HepG2 (cell line): ENCODE results near the gene ZSWIM5. TPM values are rescaled to one million over a fixed set of nuclear protein-coding genes. Genes with fewer than 3 reads are reported as not detected.
"Not testable (repeated sequence)": the region's sequence is repeated elsewhere in the genome, so short reads cannot be mapped to it uniquely, and the experiment has no call there.

ENCODE experiments used
- BCL6 ChIP-seq: IDR thresholded peaks from 2 replicates; pipeline ENCODE4 v1.6.1; 2016; ENCODE audit warnings: missing genetic modification reagents, missing compliant biosample characterization
- CEBPG ChIP-seq: IDR thresholded peaks from 2 replicates; pipeline ENCODE4 v1.6.1; 2016
- ERF ChIP-seq: IDR thresholded peaks from 2 replicates; pipeline ENCODE4 v1.6.1; 2018; ENCODE audit warnings: missing biosample characterization, missing genetic modification reagents
- FOSL1 ChIP-seq: sonication (generic); formaldehyde crosslinking; IDR thresholded peaks from 2 replicates; pipeline ENCODE4 v1.9.0; 2021; ENCODE audit warnings: missing genetic modification reagents, borderline replicate concordance
- FOXA3 ChIP-seq: IDR thresholded peaks from 2 replicates; pipeline ENCODE4 v1.6.1; 2016; ENCODE audit warnings: missing genetic modification reagents, missing compliant biosample characterization
- FOXK1 ChIP-seq: sonication (generic); formaldehyde crosslinking; IDR thresholded peaks from 2 replicates; pipeline ENCODE4 v1.4.0; 2020; ENCODE audit warnings: low read depth, missing genetic modification reagents, borderline replicate concordance
- FOXO1 ChIP-seq: sonication (generic); formaldehyde crosslinking; IDR thresholded peaks from 2 replicates; pipeline ENCODE4 v1.4.0; 2020; ENCODE audit warnings: missing genetic modification reagents
- GATAD2A ChIP-seq: IDR thresholded peaks from 2 replicates; pipeline ENCODE4 v1.6.1; 2016
- HDAC1 ChIP-seq: sonication (generic); formaldehyde crosslinking; IDR thresholded peaks from 2 replicates; pipeline ENCODE4 v1.5.1; 2020; ENCODE audit warnings: mild to moderate bottlenecking, missing genetic modification reagents
- IRF2 ChIP-seq: IDR thresholded peaks from 2 replicates; pipeline ENCODE4 v1.6.1; 2018; ENCODE audit warnings: missing genetic modification reagents, missing compliant biosample characterization
- ISL2 ChIP-seq: sonication (generic); formaldehyde crosslinking; IDR thresholded peaks from 2 replicates; pipeline ENCODE4 v1.5.0; 2020; ENCODE audit warnings: missing genetic modification reagents
- MED1 ChIP-seq: sonication (generic); formaldehyde crosslinking; IDR thresholded peaks from 2 replicates; pipeline ENCODE4 v1.4.0; 2020; ENCODE audit warnings: missing genetic modification reagents
- NCOA2 ChIP-seq: sonication (generic); formaldehyde crosslinking; IDR thresholded peaks from 2 replicates; pipeline ENCODE4 v1.8.0; 2022; ENCODE audit warnings: inconsistent platforms
- NR2C2 ChIP-seq: sonication (generic); formaldehyde crosslinking; IDR thresholded peaks from 2 replicates; pipeline ENCODE4 v1.4.0; 2020; ENCODE audit warnings: missing genetic modification reagents, mild to moderate bottlenecking, moderate library complexity, borderline replicate concordance
- POGZ ChIP-seq: sonication (generic); formaldehyde crosslinking; IDR thresholded peaks from 2 replicates; pipeline ENCODE4 v1.4.0; 2020; ENCODE audit warnings: mild to moderate bottlenecking, missing genetic modification reagents
- RCOR2 ChIP-seq: IDR thresholded peaks from 2 replicates; pipeline ENCODE4 v1.6.1; 2016; ENCODE audit warnings: missing biosample characterization, missing genetic modification reagents
- SOX5 ChIP-seq: IDR thresholded peaks from 2 replicates; pipeline ENCODE4 v1.6.1; 2016; ENCODE audit warnings: borderline replicate concordance
- SOX6 ChIP-seq, 2 experiments: fragments of 450-650 bp in 1 of 2; sonication (generic) in 1 of 2; formaldehyde crosslinking in 1 of 2; IDR thresholded peaks; 2 replicates each; pipeline versions ENCODE4 v1.4.0 to v1.6.1; 2017 to 2020; ENCODE audit warnings: antibody characterized with exemption in 1 of 2, mild to moderate bottlenecking in 1 of 2, missing genetic modification reagents in 1 of 2
- STAG1 ChIP-seq: sonication (generic); formaldehyde crosslinking; IDR thresholded peaks from 2 replicates; pipeline ENCODE4 v1.4.0; 2020; ENCODE audit warnings: missing genetic modification reagents
- TCF7 ChIP-seq: sonication (generic); IDR thresholded peaks from 2 replicates; pipeline ENCODE4 v1.6.1; 2016; ENCODE audit warnings: antibody characterized with exemption, low read depth
- YEATS4 ChIP-seq: sonication (generic); formaldehyde crosslinking; IDR thresholded peaks from 2 replicates; pipeline ENCODE4 v1.4.0; 2020; ENCODE audit warnings: missing genetic modification reagents, borderline replicate concordance
- ZFX ChIP-seq: sonication (generic); formaldehyde crosslinking; IDR thresholded peaks from 2 replicates; pipeline ENCODE4 v1.4.0; 2020; ENCODE audit warnings: mild to moderate bottlenecking, low read depth, missing genetic modification reagents, moderate library complexity
- polyA plus RNA-seq, 8 experiments: library from polyadenylated mRNA; depleted of rRNA in 3 of 8; stranded (reverse) in 7 of 8; unstranded in 1 of 8; fragments of >200 nt; fragmentation: Illumina TruSeq in 4 of 8; extraction: Trizol in 4 of 8; gene quantifications; 2 replicates each; pipeline versions ENCODE4 v1.2.1 to v1.2.3, GENCODE V29; 2011 to 2016; ENCODE audit warnings: low read depth in 4 of 8, missing spikeins in 1 of 8, mixed read lengths in 1 of 8; ENCODE audit not compliant: insufficient read depth in 1 of 8
- total RNA-seq, 5 experiments: library from RNA; depleted of rRNA; stranded (reverse); fragments of >200 nt; fragmentation: Illumina TruSeq; extraction: Trizol; gene quantifications; 2 replicates each; pipeline ENCODE4 v1.2.3, GENCODE V29; 2016; ENCODE audit warnings: low read depth in 1 of 5
- TF ChIP-seq, protein P1 (sequence below): IDR thresholded peaks from 2 replicates; pipeline ENCODE4 v1.6.1; 2018; ENCODE audit warnings: missing genetic modification reagents, mild to moderate bottlenecking, missing compliant biosample characterization
- TF ChIP-seq, protein P2 (sequence below): IDR thresholded peaks from 2 replicates; pipeline ENCODE4 v1.6.1; 2016; ENCODE audit warnings: low read depth
- TF ChIP-seq, protein P3 (sequence below): IDR thresholded peaks from 2 replicates; pipeline ENCODE4 v1.6.1; 2016
- TF ChIP-seq, protein P4 (sequence below): sonication (generic); formaldehyde crosslinking; IDR thresholded peaks from 2 replicates; pipeline ENCODE4 v1.5.0; 2020; ENCODE audit warnings: missing genetic modification reagents

The ZSWIM5 gene
- total and polyA plus RNA-seq, 2 of the 13 experiments (the other 11 are each of a cell fraction or from before 2014, with no cell fraction given): 11.0 to 20.6 TPM

DNA sequence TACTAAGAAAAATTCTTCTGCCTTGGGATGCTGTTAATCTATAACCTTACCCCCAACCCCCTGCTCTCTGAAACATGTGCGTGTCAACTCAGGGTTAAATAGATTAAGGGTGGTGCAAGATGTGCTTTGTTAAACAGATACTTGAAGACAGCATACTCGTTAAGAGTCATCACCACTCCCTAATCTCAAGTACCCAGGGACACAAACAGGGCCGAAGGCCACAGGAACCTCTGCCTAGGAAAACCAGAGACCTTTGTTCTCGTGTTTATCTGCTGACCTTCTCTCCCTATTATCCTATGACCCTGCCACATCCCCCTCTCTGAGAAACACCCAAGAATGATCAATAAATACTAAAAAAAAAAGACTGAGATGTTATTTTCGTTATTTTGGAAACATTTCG, 99.5 kb downstream of the ZSWIM5 start (continued):
- peak; percentile 91 for TF ChIP-seq POGZ (CRISPR knock-in tag)
- TF ChIP-seq SOX6 (IDR thresholded peaks at IDR 0.05): not testable (repeated sequence)
- TF ChIP-seq SOX6 (CRISPR knock-in tag; IDR thresholded peaks at IDR 0.05): peak; percentile 97
- TF ChIP-seq IRF2 (CRISPR knock-in tag): 0 out of 2 replicates have a peak, but pooled peaks have one; percentile 14
- 0 out of 2 replicates have a peak, but pooled peaks have one; percentile 40 for TF ChIP-seq NR2C2 (CRISPR knock-in tag)
- TF ChIP-seq TCF7: peak; percentile 61
- TF ChIP-seq CEBPG: peak; percentile 46; the same call in 1 of the 2 replicates
- TF ChIP-seq, protein P1, sequence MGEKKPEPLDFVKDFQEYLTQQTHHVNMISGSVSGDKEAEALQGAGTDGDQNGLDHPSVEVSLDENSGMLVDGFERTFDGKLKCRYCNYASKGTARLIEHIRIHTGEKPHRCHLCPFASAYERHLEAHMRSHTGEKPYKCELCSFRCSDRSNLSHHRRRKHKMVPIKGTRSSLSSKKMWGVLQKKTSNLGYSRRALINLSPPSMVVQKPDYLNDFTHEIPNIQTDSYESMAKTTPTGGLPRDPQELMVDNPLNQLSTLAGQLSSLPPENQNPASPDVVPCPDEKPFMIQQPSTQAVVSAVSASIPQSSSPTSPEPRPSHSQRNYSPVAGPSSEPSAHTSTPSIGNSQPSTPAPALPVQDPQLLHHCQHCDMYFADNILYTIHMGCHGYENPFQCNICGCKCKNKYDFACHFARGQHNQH (CRISPR knock-in tag): 0 out of 2 replicates have a peak, but pooled peaks have one; percentile 30
- peak; percentile 69 for TF ChIP-seq FOXA3 (CRISPR knock-in tag)
- peak; percentile 86 for TF ChIP-seq GATAD2A
- peak; percentile 32; the same call in 1 of the 2 replicates for TF ChIP-seq FOSL1
- peak; percentile 70; the same call in 1 of the 2 replicates for TF ChIP-seq FOXO1 (CRISPR knock-in tag)
- peak; percentile 78 for TF ChIP-seq ISL2 (CRISPR knock-in tag)
- TF ChIP-seq MED1 (CRISPR knock-in tag): peak; percentile 74
- TF ChIP-seq, protein P2, sequence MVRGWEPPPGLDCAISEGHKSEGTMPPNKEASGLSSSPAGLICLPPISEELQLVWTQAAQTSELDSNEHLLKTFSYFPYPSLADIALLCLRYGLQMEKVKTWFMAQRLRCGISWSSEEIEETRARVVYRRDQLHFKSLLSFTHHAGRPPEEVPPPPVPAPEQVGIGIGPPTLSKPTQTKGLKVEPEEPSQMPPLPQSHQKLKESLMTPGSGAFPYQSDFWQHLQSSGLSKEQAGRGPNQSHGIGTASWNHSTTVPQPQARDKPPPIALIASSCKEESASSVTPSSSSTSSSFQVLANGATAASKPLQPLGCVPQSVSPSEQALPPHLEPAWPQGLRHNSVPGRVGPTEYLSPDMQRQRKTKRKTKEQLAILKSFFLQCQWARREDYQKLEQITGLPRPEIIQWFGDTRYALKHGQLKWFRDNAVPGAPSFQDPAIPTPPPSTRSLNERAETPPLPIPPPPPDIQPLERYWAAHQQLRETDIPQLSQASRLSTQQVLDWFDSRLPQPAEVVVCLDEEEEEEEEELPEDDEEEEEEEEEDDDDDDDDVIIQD: peak; percentile 53; the same call in 1 of the 2 replicates
- peak; percentile 84 for TF ChIP-seq FOXK1 (CRISPR knock-in tag)
- TF ChIP-seq YEATS4 (CRISPR knock-in tag): 0 out of 2 replicates have a peak, but pooled peaks have one; percentile 34
- TF ChIP-seq, protein P3, sequence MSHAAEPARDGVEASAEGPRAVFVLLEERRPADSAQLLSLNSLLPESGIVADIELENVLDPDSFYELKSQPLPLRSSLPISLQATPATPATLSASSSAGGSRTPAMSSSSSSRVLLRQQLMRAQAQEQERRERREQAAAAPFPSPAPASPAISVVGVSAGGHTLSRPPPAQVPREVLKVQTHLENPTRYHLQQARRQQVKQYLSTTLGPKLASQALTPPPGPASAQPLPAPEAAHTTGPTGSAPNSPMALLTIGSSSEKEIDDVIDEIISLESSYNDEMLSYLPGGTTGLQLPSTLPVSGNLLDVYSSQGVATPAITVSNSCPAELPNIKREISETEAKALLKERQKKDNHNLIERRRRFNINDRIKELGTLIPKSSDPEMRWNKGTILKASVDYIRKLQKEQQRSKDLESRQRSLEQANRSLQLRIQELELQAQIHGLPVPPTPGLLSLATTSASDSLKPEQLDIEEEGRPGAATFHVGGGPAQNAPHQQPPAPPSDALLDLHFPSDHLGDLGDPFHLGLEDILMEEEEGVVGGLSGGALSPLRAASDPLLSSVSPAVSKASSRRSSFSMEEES (CRISPR knock-in tag): 0 out of 2 replicates have a peak, but pooled peaks have one; percentile 59
- peak; percentile 6; the same call in 1 of the 2 replicates for TF ChIP-seq STAG1
- TF ChIP-seq, protein P4, sequence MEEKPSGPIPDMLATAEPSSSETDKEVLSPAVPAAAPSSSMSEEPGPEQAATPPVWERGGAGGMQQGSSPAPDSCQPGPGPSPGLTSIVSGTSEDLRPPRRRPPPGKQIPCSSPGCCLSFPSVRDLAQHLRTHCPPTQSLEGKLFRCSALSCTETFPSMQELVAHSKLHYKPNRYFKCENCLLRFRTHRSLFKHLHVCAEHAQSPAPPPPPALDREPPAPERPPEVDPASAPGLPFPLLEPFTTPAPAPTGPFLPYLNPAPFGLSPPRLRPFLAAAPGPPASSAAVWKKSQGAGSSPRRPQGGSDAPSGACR: 0 out of 2 replicates have a peak, but pooled peaks have one; percentile 35
- peak; percentile 76 for TF ChIP-seq NCOA2 (CRISPR knock-in tag)
- TF ChIP-seq ZFX (CRISPR knock-in tag): 0 out of 2 replicates have a peak, but pooled peaks have one; percentile 25
- peak; percentile 86 for TF ChIP-seq SOX5 (CRISPR knock-in tag)
- TF ChIP-seq ERF (CRISPR knock-in tag): peak; percentile 63; the same call in 1 of the 2 replicates
- TF ChIP-seq HDAC1: peak; percentile 51; the same call in 1 of the 2 replicates
- peak; percentile 59; the same call in 1 of the 2 replicates for TF ChIP-seq RCOR2 (CRISPR knock-in tag)
- peak; percentile 99 for TF ChIP-seq BCL6
